Medulla oblongata (tissue), 1 donor: ENCODE data around the gene ZNF853.
"Not testable (repeated sequence)": the region's sequence is repeated elsewhere in the genome, so short reads cannot be mapped to it uniquely, and the experiment has no call there.

Experiments used
- DNase-seq: peaks from one replicate; pipeline ENCODE4 v3.0.0-alpha.2; 2015; ENCODE audit errors: extremely low spot score

Gene ZNF853

GRCh38 chr7:6614953-6615722 lies at the start of gene ZNF853:
ZNF853 (plus strand) TSS chr7:6615610; CDS start chr7:6616175, 565 bp downstream.
- DNase-seq, result no peak

- no peak for DNase-seq
These were observed 49.8 kb upstream of the ZNF853 start for GRCh38 chr7:6565655-6566054.

GRCh38 chr7:6567886-6568285 lies 47.5 kb upstream of the ZNF853 start:
- DNase-seq, result no peak

GRCh38 chr7:6571160-6571779 lies 44.1 kb upstream of the ZNF853 start:
- no peak for DNase-seq

GRCh38 chr7:6575281-6576023 lies 40.0 kb upstream of the ZNF853 start:
- no peak for DNase-seq

- no peak for DNase-seq
These were observed 39.2 kb upstream of the ZNF853 start for GRCh38 chr7:6576024-6576866.

- not testable (repeated sequence) for DNase-seq
These were observed 38.5 kb upstream of the ZNF853 start for GRCh38 chr7:6576867-6577368.

GRCh38 chr7:6577369-6578113 lies 37.9 kb upstream of the ZNF853 start, which contains the start of gene ZDHHC4:
ZDHHC4 (plus strand) TSS chr7:6577454; CDS start chr7:6580562, 3,108 bp downstream.
- peak; percentile 86 for DNase-seq

- no peak for DNase-seq
These were observed 37.0 kb upstream of the ZNF853 start for GRCh38 chr7:6578114-6579084.

GRCh38 chr7:6579446-6579845 lies 36.0 kb upstream of the ZNF853 start:
- DNase-seq, result no peak

GRCh38 chr7:6585746-6586432 lies 29.5 kb upstream of the ZNF853 start:
- not testable (repeated sequence) for DNase-seq

GRCh38 chr7:6588566-6588965 lies 26.8 kb upstream of the ZNF853 start:
- DNase-seq, result no peak

GRCh38 chr7:6589151-6589828 lies 26.1 kb upstream of the ZNF853 start:
- no peak for DNase-seq

GRCh38 chr7:6589829-6590644 lies 25.4 kb upstream of the ZNF853 start, which contains the start of gene INTS15:
INTS15 (plus strand) TSS chr7:6590021; CDS start chr7:6590284, 263 bp downstream.
- DNase-seq, result peak; percentile 62

GRCh38 chr7:6590645-6591110 lies 24.7 kb upstream of the ZNF853 start:
- DNase-seq, result no peak

GRCh38 chr7:6600093-6600492 lies 15.3 kb upstream of the ZNF853 start:
- DNase-seq, result no peak

GRCh38 chr7:6604458-6604857 lies 11.0 kb upstream of the ZNF853 start:
- no peak for DNase-seq
